Measurements from ENCODE around the gene VAPA. TPM values are rescaled to one million over a fixed set of nuclear protein-coding genes. Genes with fewer than 3 reads are reported as not detected.

Gene VAPA
- total RNA-seq, 1 donor from 2014 or later: 124 TPM

GRCh38 chr18:10006311-10006893 lies 92.6 kb downstream of the VAPA start:
- CTCF ChIA-PET: no interaction called here
- DNase-seq (no peak), ATAC-seq (ENCODE audit: low read depth) (no peak)
- H3K4me3 Mint-ChIP-seq: no peak overlapping the region
- H3K36me3 Mint-ChIP-seq (ENCODE audit: low read depth): no peaks in the 10 kb centered on the region
- no peak overlapping the region for H3K27ac Mint-ChIP-seq
- H3K4me1 Mint-ChIP-seq: peaks cover 2% of the 10 kb centered on the region
- no peaks in the 10 kb centered on the region for H3K9me3 Mint-ChIP-seq
- POLR2A ChIA-PET: interaction anchor here (0.6 kb wide), 1 partner anchor 792 kb away, joined by 8 read pairs; no protein-coding TSS in a partner anchor
- peaks cover 6% of the 10 kb centered on the region for H3K27me3 Mint-ChIP-seq
- intact Hi-C loops (cut with micrococcal nuclease): no loop called here
- TF ChIP-seq CTCF (IDR thresholded peaks at IDR 0.05): no peak

- TF ChIP-seq CTCF (IDR thresholded peaks at IDR 0.05): no peak
- no peak overlapping the region for H3K27ac Mint-ChIP-seq
- no peak overlapping the region for H3K4me3 Mint-ChIP-seq
- H3K27me3 Mint-ChIP-seq: peaks cover 4% of the 10 kb centered on the region
- H3K36me3 Mint-ChIP-seq (ENCODE audit: low read depth): no peaks in the 10 kb centered on the region
- H3K9me3 Mint-ChIP-seq: no peaks in the 10 kb centered on the region
- POLR2A ChIA-PET: no interaction called here
- peaks cover 2% of the 10 kb centered on the region for H3K4me1 Mint-ChIP-seq
- ATAC-seq (ENCODE audit: low read depth): no peak
- DNase-seq: no peak
- intact Hi-C loops (cut with micrococcal nuclease): no loop called here
- CTCF ChIA-PET: no interaction called here
These were observed 94.3 kb downstream of the VAPA start for GRCh38 chr18:10008006-10008647.

Other genes starting within 250 kb of the VAPA start
- gene RAB31, start 205.7 kb upstream of the VAPA start, total RNA-seq: 33.0 and 36.0 TPM in 2 replicates
- 0.13 and 0.54 TPM in 2 replicates for gene TXNDC2, start 28.0 kb upstream of the VAPA start, total RNA-seq